K562 (cell line): ENCODE data around the gene NPFF. TPM values are rescaled to one million over a fixed set of nuclear protein-coding genes. Genes with fewer than 3 reads are reported as not detected.

Source experiments
- ARHGAP35 ChIP-seq: fragments of 450-650 bp; IDR thresholded peaks from 2 replicates; pipeline ENCODE4 v1.6.1; 2018; ENCODE audit not compliant: partially characterized antibody
- DNMT1 ChIP-seq: fragments of 450-650 bp; IDR thresholded peaks from 2 replicates; pipeline ENCODE4 v1.6.1; 2016; ENCODE audit warnings: antibody characterized with exemption, mild to moderate bottlenecking
- EP300 ChIP-seq: IDR thresholded peaks from 2 replicates; pipeline ENCODE4 v1.6.1; 2012; ENCODE audit warnings: low read length, improper control_type of control experiment
- FOXJ3 ChIP-seq: sonication (generic); formaldehyde crosslinking; IDR thresholded peaks from 2 replicates; pipeline ENCODE4 v1.4.0; 2020; ENCODE audit warnings: mild to moderate bottlenecking, missing genetic modification reagents
- FOXP1 ChIP-seq: sonication (generic); formaldehyde crosslinking; IDR thresholded peaks from 2 replicates; pipeline ENCODE4 v1.8.0; 2022; ENCODE audit warnings: mild to moderate bottlenecking, missing genetic modification reagents
- GABPA ChIP-seq: fragments of 200-800 bp; sonication (Bioruptor generic); conservative IDR thresholded peaks from 2 replicates; pipeline ENCODE4 v1.6.1; 2016; ENCODE audit warnings: low read depth, missing genetic modification characterization, missing compliant biosample characterization
- HOXB6 ChIP-seq: fragments of 250-450 bp; sonication (Bioruptor Pico); IDR thresholded peaks from 2 replicates; pipeline ENCODE4 v1.5.1; 2022; ENCODE audit warnings: mild to moderate bottlenecking, borderline replicate concordance
- KDM5B ChIP-seq: fragments of 200-600 bp; sonication (generic); IDR thresholded peaks from 2 replicates; pipeline ENCODE4 v1.6.1; 2012; ENCODE audit warnings: low read depth, mild to moderate bottlenecking, moderate library complexity, low read length, control low read depth, inconsistent platforms; ENCODE audit not compliant: insufficient replicate concordance
- MEF2D ChIP-seq: conservative IDR thresholded peaks from 2 replicates; pipeline ENCODE4 v1.6.1; 2016; ENCODE audit warnings: low read depth, missing genetic modification characterization, missing compliant biosample characterization
- PHF8 ChIP-seq: fragments of 200-600 bp; sonication (generic); IDR thresholded peaks from 2 replicates; pipeline ENCODE4 v1.6.1; 2012; ENCODE audit warnings: mixed run types, mild to moderate bottlenecking, inconsistent platforms, low read length, moderate library complexity, borderline replicate concordance
- POLR2AphosphoS2 ChIP-seq: IDR thresholded peaks from 2 replicates; pipeline ENCODE4 v1.6.1; 2012; ENCODE audit warnings: low read length, improper control_type of control experiment
- POLR2B ChIP-seq: fragments of 450-650 bp; IDR thresholded peaks from 2 replicates; pipeline ENCODE4 v1.6.1; 2018; ENCODE audit warnings: low read depth; ENCODE audit not compliant: partially characterized antibody
- PTBP1 ChIP-seq: fragments of 200-400 bp; formaldehyde crosslinking; IDR thresholded peaks from 2 replicates; pipeline ENCODE4 v1.6.1; 2017; ENCODE audit warnings: low read depth, low read length
- RFX1 ChIP-seq: fragments of 450-650 bp; IDR thresholded peaks from 2 replicates; pipeline ENCODE4 v1.6.1; 2016; ENCODE audit warnings: mild to moderate bottlenecking, moderate library complexity
- SAP30 ChIP-seq: fragments of 200-600 bp; sonication (generic); IDR thresholded peaks from 2 replicates; pipeline ENCODE4 v1.6.1; 2012; ENCODE audit warnings: borderline replicate concordance, low read depth, mild to moderate bottlenecking, moderate library complexity, low read length, control low read depth, inconsistent platforms; ENCODE audit not compliant: insufficient read depth, poor library complexity, severe bottlenecking
- SIX5 ChIP-seq, 2 experiments: IDR thresholded peaks; 2 replicates each; pipeline ENCODE4 v1.6.1; 2011; ENCODE audit warnings: low read length in 2 of 2, borderline replicate concordance in 1 of 2, low read depth in 1 of 2, mild to moderate bottlenecking in 1 of 2, moderate library complexity in 1 of 2; ENCODE audit not compliant: insufficient read depth in 1 of 2
- TAF1 ChIP-seq: IDR thresholded peaks from 2 replicates; pipeline ENCODE4 v1.6.1; 2011; ENCODE audit warnings: mild to moderate bottlenecking, low read length, moderate library complexity; ENCODE audit not compliant: insufficient read depth, control insufficient read depth, severe bottlenecking; ENCODE audit errors: extremely low read depth
- ZSCAN32 ChIP-seq: fragments of 450-650 bp; formaldehyde crosslinking; IDR thresholded peaks from 2 replicates; pipeline ENCODE4 v1.4.0; 2020; ENCODE audit warnings: mild to moderate bottlenecking, moderate library complexity
- polyA plus RNA-seq, 8 experiments: library from polyadenylated mRNA; depleted of rRNA in 4 of 8; stranded (reverse) in 5 of 8; unstranded in 3 of 8; fragments of >200 nt; fragmentation: Nextera tagmentation in 2 of 8; fragmentation: Illumina TruSeq in 1 of 8; extraction: Ambion mirVana in 2 of 8; extraction: Trizol in 1 of 8; gene quantifications; 2 replicates each; pipeline versions ENCODE4 v1.2.1 to v1.2.3, GENCODE V29; 2011 to 2014; ENCODE audit warnings: inconsistent platforms in 1 of 8, missing spikeins in 1 of 8
- total RNA-seq, 7 experiments: library from RNA; depleted of rRNA in 6 of 7; stranded (reverse); fragments of >200 nt in 6 of 7; fragmentation: Illumina TruSeq in 2 of 7; extraction: Trizol in 2 of 7; gene quantifications; 2 replicates each; pipeline versions ENCODE4 v1.2.1 to v1.2.3, GENCODE V29; 2011 to 2021; ENCODE audit warnings: low replicate concordance in 1 of 7
- TF ChIP-seq, protein P1 (sequence below): fragments of 450-650 bp; formaldehyde crosslinking; IDR thresholded peaks from 2 replicates; pipeline ENCODE4 v1.4.0; 2020; ENCODE audit warnings: mild to moderate bottlenecking, moderate library complexity
- TF ChIP-seq, protein P2 (sequence below): sonication (generic); formaldehyde crosslinking; IDR thresholded peaks from 2 replicates; pipeline ENCODE4 v1.8.0; 2022; ENCODE audit warnings: mild to moderate bottlenecking, missing genetic modification reagents
- TF ChIP-seq, protein P3 (sequence below): sonication (generic); formaldehyde crosslinking; IDR thresholded peaks from 2 replicates; pipeline ENCODE4 v1.8.1; 2023; ENCODE audit warnings: mild to moderate bottlenecking, missing genetic modification reagents
- TF ChIP-seq, protein P4 (sequence below): fragments of 450-650 bp; IDR thresholded peaks from 2 replicates; pipeline ENCODE4 v1.7.0; 2016; ENCODE audit warnings: borderline replicate concordance

NPFF gene
- total and polyA plus RNA-seq, 9 of the 15 experiments (the other 6 are each of a cell fraction or from before 2014, with no cell fraction given), result 0.15 to 1.2 (median 0.55) TPM; not detected in 6

DNA sequence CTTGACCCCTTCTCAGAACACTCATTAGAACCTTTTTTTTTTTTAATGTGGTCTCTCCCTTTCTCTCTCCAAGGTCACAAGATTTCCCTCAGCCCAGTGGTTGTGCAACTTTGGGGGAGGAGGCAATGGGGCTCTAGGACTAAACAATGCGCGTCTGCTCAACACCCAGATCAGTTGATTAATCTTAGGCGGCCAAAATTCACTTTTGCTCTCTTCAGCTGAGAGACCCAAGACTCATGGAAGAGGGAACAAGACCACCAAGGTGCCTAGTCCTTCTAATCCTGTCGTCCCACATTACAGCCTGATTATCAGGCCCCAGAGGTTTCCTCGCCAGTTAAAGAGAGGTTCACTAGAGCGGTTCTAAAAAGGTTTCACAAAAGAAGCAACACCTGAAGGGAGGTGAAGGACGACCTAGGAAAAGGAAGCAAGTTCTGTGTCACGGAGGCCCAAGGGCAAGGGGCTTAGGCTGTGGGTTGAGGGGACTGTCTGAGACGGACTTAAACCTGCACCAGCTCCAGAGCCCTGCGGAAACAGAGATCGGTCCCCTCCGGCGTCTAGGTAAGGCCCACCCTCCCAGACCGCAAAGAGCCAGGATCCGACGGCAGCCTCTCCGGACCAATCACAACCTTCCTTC is 7.0 kb downstream of the NPFF start (continued):
- TF ChIP-seq TAF1, result peak; percentile 55
- no peak for TF ChIP-seq FOXP1 (CRISPR knock-in tag)
- TF ChIP-seq ZSCAN32, result no peak
- TF ChIP-seq POLR2B, result peak; percentile 34
- no peak for TF ChIP-seq PTBP1
- no peak for TF ChIP-seq GABPA (tag)
- TF ChIP-seq KDM5B, result no peak
- TF ChIP-seq, protein P1, sequence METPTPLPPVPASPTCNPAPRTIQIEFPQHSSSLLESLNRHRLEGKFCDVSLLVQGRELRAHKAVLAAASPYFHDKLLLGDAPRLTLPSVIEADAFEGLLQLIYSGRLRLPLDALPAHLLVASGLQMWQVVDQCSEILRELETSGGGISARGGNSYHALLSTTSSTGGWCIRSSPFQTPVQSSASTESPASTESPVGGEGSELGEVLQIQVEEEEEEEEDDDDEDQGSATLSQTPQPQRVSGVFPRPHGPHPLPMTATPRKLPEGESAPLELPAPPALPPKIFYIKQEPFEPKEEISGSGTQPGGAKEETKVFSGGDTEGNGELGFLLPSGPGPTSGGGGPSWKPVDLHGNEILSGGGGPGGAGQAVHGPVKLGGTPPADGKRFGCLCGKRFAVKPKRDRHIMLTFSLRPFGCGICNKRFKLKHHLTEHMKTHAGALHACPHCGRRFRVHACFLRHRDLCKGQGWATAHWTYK (CRISPR knock-in tag), result no peak
- TF ChIP-seq RFX1, result no peak
- 0 out of 2 replicates have a peak, but pooled peaks have one; percentile 51 for TF ChIP-seq DNMT1
- TF ChIP-seq SIX5 (IDR thresholded peaks at IDR 0.05; ENCODE audit: borderline replicate concordance in 1 of 2, insufficient read depth in 1 of 2, low read depth in 1 of 2, low read length in 2 of 2), result no peak
- TF ChIP-seq, protein P2, sequence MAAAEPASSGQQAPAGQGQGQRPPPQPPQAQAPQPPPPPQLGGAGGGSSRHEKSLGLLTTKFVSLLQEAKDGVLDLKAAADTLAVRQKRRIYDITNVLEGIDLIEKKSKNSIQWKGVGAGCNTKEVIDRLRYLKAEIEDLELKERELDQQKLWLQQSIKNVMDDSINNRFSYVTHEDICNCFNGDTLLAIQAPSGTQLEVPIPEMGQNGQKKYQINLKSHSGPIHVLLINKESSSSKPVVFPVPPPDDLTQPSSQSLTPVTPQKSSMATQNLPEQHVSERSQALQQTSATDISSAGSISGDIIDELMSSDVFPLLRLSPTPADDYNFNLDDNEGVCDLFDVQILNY (CRISPR knock-in tag), result 0 out of 2 replicates have a peak, but pooled peaks have one; percentile 45
- 0 out of 2 replicates have a peak, but pooled peaks have one; percentile 27 for TF ChIP-seq POLR2AphosphoS2
- TF ChIP-seq MEF2D (tag), result no peak
- TF ChIP-seq HOXB6 (CRISPR knock-in tag), result no peak
- peak; percentile 16 for TF ChIP-seq SAP30
- TF ChIP-seq, protein P3, sequence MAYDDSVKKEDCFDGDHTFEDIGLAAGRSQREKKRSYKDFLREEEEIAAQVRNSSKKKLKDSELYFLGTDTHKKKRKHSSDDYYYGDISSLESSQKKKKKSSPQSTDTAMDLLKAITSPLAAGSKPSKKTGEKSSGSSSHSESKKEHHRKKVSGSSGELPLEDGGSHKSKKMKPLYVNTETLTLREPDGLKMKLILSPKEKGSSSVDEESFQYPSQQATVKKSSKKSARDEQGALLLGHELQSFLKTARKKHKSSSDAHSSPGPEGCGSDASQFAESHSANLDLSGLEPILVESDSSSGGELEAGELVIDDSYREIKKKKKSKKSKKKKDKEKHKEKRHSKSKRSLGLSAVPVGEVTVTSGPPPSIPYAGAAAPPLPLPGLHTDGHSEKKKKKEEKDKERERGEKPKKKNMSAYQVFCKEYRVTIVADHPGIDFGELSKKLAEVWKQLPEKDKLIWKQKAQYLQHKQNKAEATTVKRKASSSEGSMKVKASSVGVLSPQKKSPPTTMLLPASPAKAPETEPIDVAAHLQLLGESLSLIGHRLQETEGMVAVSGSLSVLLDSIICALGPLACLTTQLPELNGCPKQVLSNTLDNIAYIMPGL (CRISPR knock-in tag), result no peak
- TF ChIP-seq FOXJ3 (CRISPR knock-in tag), result no peak
- TF ChIP-seq, protein P4, sequence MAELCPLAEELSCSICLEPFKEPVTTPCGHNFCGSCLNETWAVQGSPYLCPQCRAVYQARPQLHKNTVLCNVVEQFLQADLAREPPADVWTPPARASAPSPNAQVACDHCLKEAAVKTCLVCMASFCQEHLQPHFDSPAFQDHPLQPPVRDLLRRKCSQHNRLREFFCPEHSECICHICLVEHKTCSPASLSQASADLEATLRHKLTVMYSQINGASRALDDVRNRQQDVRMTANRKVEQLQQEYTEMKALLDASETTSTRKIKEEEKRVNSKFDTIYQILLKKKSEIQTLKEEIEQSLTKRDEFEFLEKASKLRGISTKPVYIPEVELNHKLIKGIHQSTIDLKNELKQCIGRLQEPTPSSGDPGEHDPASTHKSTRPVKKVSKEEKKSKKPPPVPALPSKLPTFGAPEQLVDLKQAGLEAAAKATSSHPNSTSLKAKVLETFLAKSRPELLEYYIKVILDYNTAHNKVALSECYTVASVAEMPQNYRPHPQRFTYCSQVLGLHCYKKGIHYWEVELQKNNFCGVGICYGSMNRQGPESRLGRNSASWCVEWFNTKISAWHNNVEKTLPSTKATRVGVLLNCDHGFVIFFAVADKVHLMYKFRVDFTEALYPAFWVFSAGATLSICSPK, result no peak
- TF ChIP-seq PHF8, result peak; percentile 22; the same call in 1 of the 2 replicates
- TF ChIP-seq ARHGAP35, result no peak
- TF ChIP-seq EP300, result 0 out of 2 replicates have a peak, but pooled peaks have one; percentile 20
